Lower leg skin (tissue), 3 donors: ENCODE measurements around the gene RTN1.

Experiments used
- CTCF ChIP-seq, 3 donors: fragments of 450-650 bp; IDR thresholded peaks; one replicate each; pipeline ENCODE4 v1.5.1; 2016; ENCODE audit warnings: antibody characterized with exemption in 3 of 3, mild to moderate bottlenecking in 3 of 3, moderate library complexity in 2 of 3
- POLR2A ChIP-seq, 2 donors: fragments of 450-650 bp; IDR thresholded peaks; one replicate each; pipeline ENCODE4 v1.6.1; 2016 to 2017; ENCODE audit warnings: antibody characterized with exemption in 2 of 2, mild to moderate bottlenecking in 1 of 2, moderate library complexity in 1 of 2

- no peak for TF ChIP-seq CTCF (IDR thresholded peaks at IDR 0.05)
- no peak for TF ChIP-seq POLR2A (IDR thresholded peaks at IDR 0.05)
Observed at GRCh38 chr14:59630288-59630963, 240.2 kb downstream of the RTN1 start.
